ENCODE measurements around the gene ZNF71.
A peak's percentile ranks its signal among the peaks of the same experiment; 100 is the strongest.

ZNF71 gene

DNA sequence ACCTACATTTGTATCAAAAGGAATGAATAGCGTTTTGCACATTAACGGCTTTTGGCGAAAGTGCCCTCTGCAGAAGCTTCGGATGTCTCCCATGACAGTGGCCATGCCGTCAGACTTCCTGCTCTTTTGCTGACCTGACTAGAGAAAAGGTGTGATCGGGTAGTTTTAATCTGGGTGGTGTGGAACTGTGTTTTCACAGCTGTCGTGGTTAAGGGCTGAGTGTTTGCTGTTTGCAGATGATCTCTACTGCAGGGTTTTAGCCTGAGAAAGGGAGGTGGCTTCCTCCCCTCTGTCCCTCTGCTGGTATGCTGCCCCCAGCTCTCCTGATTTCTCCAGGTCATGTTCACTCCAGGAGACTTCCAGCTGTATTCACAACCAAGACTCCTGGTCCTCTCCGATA lies 22.4 kb downstream of the ZNF71 start:
- H3K9me3 ChIP-seq (ENCODE audit: control insufficient read depth, low read length), result peaks cover 59% of the 10 kb centered on the region
- H3K4me1 ChIP-seq (ENCODE audit: control insufficient read depth, insufficient read depth, low read length, poor library complexity, severe bottlenecking), result no peaks in the 10 kb centered on the region
- H3K4me3 ChIP-seq (ENCODE audit: insufficient read depth, low read depth, low read length, poor library complexity, severe bottlenecking), result no peak overlapping the region
- DNase-seq, result no peak
- peaks cover 47% of the 10 kb centered on the region for H3K36me3 ChIP-seq (ENCODE audit: control insufficient read depth, insufficient read depth, low read length)
- H3K27ac ChIP-seq (ENCODE audit: insufficient read depth, low read length, poor library complexity, severe bottlenecking), result no peak overlapping the region
- no peaks in the 10 kb centered on the region for H3K27me3 ChIP-seq (replicated peaks; ENCODE audit: control insufficient read depth, insufficient read depth, low read length, poor library complexity, severe bottlenecking)

DNA sequence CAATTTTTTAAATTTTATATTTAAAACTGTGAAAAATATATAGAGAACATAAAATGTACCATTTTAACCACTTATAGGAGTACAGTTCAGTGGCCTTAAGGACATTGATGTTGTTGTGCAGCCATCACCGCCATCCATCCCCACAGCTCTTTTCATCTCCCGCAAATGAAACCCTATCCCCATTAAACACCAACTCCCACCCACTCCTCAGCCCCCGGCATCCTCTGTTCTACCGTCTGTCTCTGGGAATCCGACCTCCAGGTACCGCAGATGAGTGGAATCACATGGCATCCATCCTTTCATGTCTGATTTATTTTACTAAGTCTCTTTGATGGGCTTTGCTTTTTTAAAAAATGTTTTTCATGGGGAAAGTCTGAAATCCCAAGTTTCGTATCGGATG lies 24.0 kb downstream of the ZNF71 start:
- H3K4me3 ChIP-seq (ENCODE audit: insufficient read depth, low read depth, low read length, poor library complexity, severe bottlenecking), result no peak overlapping the region
- peaks cover 59% of the 10 kb centered on the region for H3K36me3 ChIP-seq (ENCODE audit: control insufficient read depth, insufficient read depth, low read length)
- no peaks in the 10 kb centered on the region for H3K27me3 ChIP-seq (replicated peaks; ENCODE audit: control insufficient read depth, insufficient read depth, low read length, poor library complexity, severe bottlenecking)
- no peaks in the 10 kb centered on the region for H3K4me1 ChIP-seq (ENCODE audit: control insufficient read depth, insufficient read depth, low read length, poor library complexity, severe bottlenecking)
- DNase-seq, result no peak
- H3K27ac ChIP-seq (ENCODE audit: insufficient read depth, low read length, poor library complexity, severe bottlenecking), result no peak overlapping the region
- H3K9me3 ChIP-seq (ENCODE audit: control insufficient read depth, low read length), result peaks cover 56% of the 10 kb centered on the region

DNA sequence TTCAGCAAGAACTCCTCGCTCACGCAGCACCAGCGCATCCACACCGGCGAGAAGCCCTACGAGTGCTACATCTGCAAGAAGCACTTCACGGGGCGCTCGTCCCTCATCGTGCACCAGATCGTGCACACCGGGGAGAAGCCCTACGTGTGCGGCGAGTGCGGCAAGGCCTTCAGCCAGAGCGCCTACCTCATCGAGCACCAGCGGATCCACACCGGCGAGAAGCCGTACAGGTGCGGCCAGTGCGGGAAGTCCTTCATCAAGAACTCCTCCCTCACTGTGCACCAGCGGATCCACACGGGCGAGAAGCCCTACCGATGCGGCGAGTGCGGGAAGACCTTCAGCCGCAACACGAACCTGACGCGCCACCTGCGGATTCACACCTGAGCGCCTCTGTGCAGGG lies 27.3 kb downstream of the ZNF71 start:
- Histone ChIP-seq H3K27me3 (replicated peaks; ENCODE audit: control insufficient read depth, insufficient read depth, low read length, poor library complexity, severe bottlenecking) (no peaks in the 10 kb centered on the region), H3K36me3 (ENCODE audit: control insufficient read depth, insufficient read depth, low read length) (peaks cover 40% of the 10 kb centered on the region), H3K27ac (ENCODE audit: insufficient read depth, low read length, poor library complexity, severe bottlenecking) (no peak overlapping the region), H3K4me3 (ENCODE audit: insufficient read depth, low read depth, low read length, poor library complexity, severe bottlenecking) (no peak overlapping the region), H3K9me3 (ENCODE audit: control insufficient read depth, low read length) (peaks cover 41% of the 10 kb centered on the region), H3K4me1 (ENCODE audit: control insufficient read depth, insufficient read depth, low read length, poor library complexity, severe bottlenecking) (no peaks in the 10 kb centered on the region)
- DNase-seq, result no peak

DNA sequence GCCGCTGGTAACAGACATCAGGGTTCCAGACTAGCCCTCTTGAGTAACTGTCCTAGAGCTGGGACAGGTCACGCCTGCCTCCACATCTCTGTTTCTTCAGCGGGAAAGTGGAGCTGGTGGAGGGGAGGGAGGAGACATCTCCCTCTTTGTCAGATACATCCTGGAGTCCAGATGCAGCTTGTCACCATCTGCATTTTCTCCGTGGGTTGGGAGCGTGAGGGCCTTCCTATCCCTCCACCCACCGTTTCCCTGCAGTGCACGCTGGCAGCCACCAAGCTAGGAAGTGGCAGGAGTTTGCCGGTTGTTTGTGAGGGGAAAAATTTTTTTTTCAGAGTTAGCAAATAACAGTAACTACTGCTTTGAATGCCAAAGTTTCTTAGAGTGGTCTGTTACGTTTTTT lies 27.9 kb downstream of the ZNF71 start:
- Histone ChIP-seq H3K4me3 (ENCODE audit: insufficient read depth, low read depth, low read length, poor library complexity, severe bottlenecking) (no peak overlapping the region), H3K9me3 (ENCODE audit: control insufficient read depth, low read length) (peaks cover 38% of the 10 kb centered on the region), H3K4me1 (ENCODE audit: control insufficient read depth, insufficient read depth, low read length, poor library complexity, severe bottlenecking) (no peaks in the 10 kb centered on the region), H3K27ac (ENCODE audit: insufficient read depth, low read length, poor library complexity, severe bottlenecking) (no peak overlapping the region), H3K36me3 (ENCODE audit: control insufficient read depth, insufficient read depth, low read length) (peaks cover 34% of the 10 kb centered on the region), H3K27me3 (replicated peaks; ENCODE audit: control insufficient read depth, insufficient read depth, low read length, poor library complexity, severe bottlenecking) (no peaks in the 10 kb centered on the region)
- DNase-seq, result no peak

DNA sequence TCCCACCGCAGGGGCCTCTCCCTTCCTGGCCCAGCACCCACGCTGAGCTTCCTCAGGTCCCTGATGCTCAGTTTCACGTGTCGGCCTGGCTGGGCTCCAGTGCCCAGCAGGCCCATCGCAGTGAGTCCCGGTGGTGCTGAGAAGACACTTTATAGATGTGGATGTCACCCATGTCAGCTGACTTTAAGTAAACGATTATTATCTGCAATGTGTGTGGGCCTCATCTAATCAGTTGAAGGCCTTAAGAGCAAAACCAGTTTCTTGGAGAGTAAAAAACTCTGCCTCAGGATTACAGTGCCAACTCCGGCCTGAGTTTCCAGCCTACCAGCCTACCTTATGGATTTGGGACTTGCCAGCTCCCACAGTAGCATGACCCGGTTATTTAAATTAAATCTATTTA lies 30.6 kb downstream of the ZNF71 start:
- no peaks in the 10 kb centered on the region for H3K27me3 ChIP-seq (replicated peaks; ENCODE audit: control insufficient read depth, insufficient read depth, low read length, poor library complexity, severe bottlenecking)

DNA sequence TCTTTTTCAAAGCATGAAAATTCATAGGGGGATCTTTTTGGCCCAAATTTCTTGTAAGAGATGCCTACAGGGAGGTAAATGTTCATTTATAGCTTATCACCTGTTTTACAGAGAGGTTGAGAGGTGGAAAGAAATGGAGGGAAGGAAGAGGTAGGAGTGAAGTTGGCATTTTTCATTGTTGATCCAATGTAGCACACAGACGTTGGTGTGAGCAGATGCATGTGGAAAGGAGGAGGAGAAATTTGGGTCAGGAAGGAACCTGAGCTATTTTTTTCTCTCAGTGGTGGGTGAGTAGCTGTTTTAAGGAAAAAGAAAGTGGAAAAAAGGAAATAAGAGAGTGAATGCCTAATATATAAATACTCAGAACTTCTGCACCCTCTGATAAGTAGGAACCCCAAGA lies 37.9 kb downstream of the ZNF71 start:
- Histone ChIP-seq H3K27me3 (replicated peaks; ENCODE audit: control insufficient read depth, insufficient read depth, low read length, poor library complexity, severe bottlenecking) (no peaks in the 10 kb centered on the region), H3K4me1 (ENCODE audit: control insufficient read depth, insufficient read depth, low read length, poor library complexity, severe bottlenecking) (no peaks in the 10 kb centered on the region), H3K27ac (ENCODE audit: insufficient read depth, low read length, poor library complexity, severe bottlenecking) (no peak overlapping the region), H3K9me3 (ENCODE audit: control insufficient read depth, low read length) (peaks cover 48% of the 10 kb centered on the region), H3K36me3 (ENCODE audit: control insufficient read depth, insufficient read depth, low read length) (no peaks in the 10 kb centered on the region), H3K4me3 (ENCODE audit: insufficient read depth, low read depth, low read length, poor library complexity, severe bottlenecking) (no peak overlapping the region)
- no peak for DNase-seq

More for the DNA sequence above, 30.6 kb downstream of the ZNF71 start:
- no peak overlapping the region for H3K27ac ChIP-seq (ENCODE audit: insufficient read depth, low read length, poor library complexity, severe bottlenecking)
- peaks cover 43% of the 10 kb centered on the region for H3K9me3 ChIP-seq (ENCODE audit: control insufficient read depth, low read length)
- no peak for DNase-seq
- peaks cover 29% of the 10 kb centered on the region for H3K36me3 ChIP-seq (ENCODE audit: control insufficient read depth, insufficient read depth, low read length)
- H3K4me1 ChIP-seq (ENCODE audit: control insufficient read depth, insufficient read depth, low read length, poor library complexity, severe bottlenecking), result no peaks in the 10 kb centered on the region
- H3K4me3 ChIP-seq (ENCODE audit: insufficient read depth, low read depth, low read length, poor library complexity, severe bottlenecking), result no peak overlapping the region

DNA sequence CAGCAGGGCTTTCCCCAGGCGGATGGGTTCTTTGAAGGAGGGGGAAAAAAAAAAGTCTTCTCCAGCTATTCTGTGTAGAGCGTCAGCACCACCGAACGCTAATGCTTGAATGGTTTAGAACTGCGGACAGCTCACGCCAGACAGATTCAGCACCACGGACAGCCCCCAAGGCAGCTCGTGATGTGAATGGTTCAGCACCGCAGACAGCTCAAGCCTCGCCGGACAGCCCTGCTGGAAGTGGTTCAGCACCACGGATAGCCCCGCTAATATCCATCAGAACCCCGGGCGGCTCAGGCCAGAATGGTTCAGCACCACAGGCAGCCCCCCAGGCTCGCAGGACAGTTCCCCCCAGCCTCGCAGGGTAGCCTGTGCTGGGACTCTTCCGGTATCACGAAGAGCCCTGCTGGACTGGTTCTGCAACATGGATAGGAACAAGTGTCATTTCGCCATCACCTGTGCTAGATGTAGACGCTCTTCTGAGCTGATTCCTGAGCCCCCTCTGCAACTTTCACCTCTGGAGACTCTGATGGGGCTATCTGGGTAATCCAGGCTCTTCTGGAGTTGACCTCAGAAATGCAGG lies 43.0 kb downstream of the ZNF71 start:
- peak in 1 of 3 donors; percentile 1 for DNase-seq
- H3K9me3 ChIP-seq (ENCODE audit: control insufficient read depth, low read length), result peaks cover 29% of the 10 kb centered on the region

DNA sequence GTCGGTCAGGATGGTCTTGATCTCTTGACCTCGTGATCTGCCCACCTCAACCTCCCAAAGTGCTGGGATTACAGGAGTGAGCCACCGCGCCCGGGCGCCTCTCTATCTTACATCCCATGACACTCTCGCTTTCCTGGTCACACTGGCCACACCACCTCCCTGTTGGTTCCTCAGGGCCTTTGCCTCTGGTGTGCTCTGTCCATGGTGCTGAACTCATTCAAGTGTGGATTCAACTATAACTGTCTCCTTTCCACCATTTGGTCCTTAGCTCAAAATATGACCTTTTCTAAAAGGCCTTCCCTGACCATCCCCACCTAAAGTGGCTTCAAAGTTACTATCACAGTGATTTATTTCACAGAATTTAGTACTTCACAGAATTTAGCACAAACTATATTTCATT lies 44.1 kb downstream of the ZNF71 start:
- Histone ChIP-seq H3K4me3 (ENCODE audit: insufficient read depth, low read depth, low read length, poor library complexity, severe bottlenecking) (no peak overlapping the region), H3K4me1 (ENCODE audit: control insufficient read depth, insufficient read depth, low read length, poor library complexity, severe bottlenecking) (no peaks in the 10 kb centered on the region), H3K9me3 (ENCODE audit: control insufficient read depth, low read length) (peaks cover 24% of the 10 kb centered on the region), H3K27ac (ENCODE audit: insufficient read depth, low read length, poor library complexity, severe bottlenecking) (no peak overlapping the region), H3K27me3 (replicated peaks; ENCODE audit: control insufficient read depth, insufficient read depth, low read length, poor library complexity, severe bottlenecking) (no peaks in the 10 kb centered on the region), H3K36me3 (ENCODE audit: control insufficient read depth, insufficient read depth, low read length) (no peaks in the 10 kb centered on the region)
- DNase-seq, result no peak

More for the DNA sequence above, 43.0 kb downstream of the ZNF71 start:
- no peaks in the 10 kb centered on the region for H3K4me1 ChIP-seq (ENCODE audit: control insufficient read depth, insufficient read depth, low read length, poor library complexity, severe bottlenecking)
- H3K27ac ChIP-seq (ENCODE audit: insufficient read depth, low read length, poor library complexity, severe bottlenecking), result no peak overlapping the region
- no peaks in the 10 kb centered on the region for H3K27me3 ChIP-seq (replicated peaks; ENCODE audit: control insufficient read depth, insufficient read depth, low read length, poor library complexity, severe bottlenecking)
- H3K4me3 ChIP-seq (ENCODE audit: insufficient read depth, low read depth, low read length, poor library complexity, severe bottlenecking), result no peak overlapping the region
- H3K36me3 ChIP-seq (ENCODE audit: control insufficient read depth, insufficient read depth, low read length), result no peaks in the 10 kb centered on the region

DNA sequence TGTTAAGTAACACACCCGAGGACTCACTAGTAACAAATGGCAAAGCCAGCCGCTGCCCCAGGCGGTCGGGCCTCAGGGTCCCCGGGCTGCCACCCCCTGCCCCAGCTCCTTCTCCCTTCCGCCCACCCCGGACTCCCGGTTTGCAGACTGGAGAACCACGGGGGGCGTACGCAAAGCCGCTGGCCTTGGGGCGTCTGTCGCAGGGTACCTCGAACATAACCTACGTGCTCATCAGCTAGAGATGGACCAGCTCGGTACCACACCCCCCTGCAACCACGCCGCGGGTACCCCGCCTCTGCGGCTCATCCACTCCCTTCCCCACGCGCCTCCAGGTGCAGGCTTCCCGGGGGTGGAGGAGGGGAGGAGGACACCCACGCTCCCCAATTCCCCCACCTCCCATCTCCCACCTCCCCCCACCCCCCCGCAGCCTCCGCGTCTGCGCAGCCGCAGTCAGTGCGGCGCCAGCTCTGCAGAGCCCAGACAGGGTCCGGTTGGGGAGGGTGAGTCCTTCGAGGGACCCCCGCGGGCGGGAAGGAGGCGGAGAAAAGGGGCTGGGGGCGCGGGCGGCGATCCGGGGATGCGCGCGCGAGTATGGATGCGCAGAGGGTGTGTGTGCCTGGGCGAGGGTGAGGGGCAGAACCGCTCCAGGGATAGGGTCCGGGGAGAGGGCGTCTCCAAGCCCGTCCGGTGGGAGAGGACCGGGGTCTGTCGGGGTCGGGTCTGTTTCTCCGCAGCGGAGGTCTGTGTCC lies 47.8 kb downstream of the ZNF71 start, which contains the start of gene SMIM17:
Gene SMIM17 (plus strand): TSS at position 449 of the 749 bp plus-strand sequence. CDS start 2,509 bp downstream, outside the sequence.
- H3K36me3 ChIP-seq (ENCODE audit: control insufficient read depth, insufficient read depth, low read length), result no peaks in the 10 kb centered on the region
- no peak for DNase-seq
- H3K4me3 ChIP-seq (ENCODE audit: insufficient read depth, low read depth, low read length, poor library complexity, severe bottlenecking), result no peak within 1 kb of the TSS
- no peaks in the 10 kb centered on the region for H3K27me3 ChIP-seq (replicated peaks; ENCODE audit: control insufficient read depth, insufficient read depth, low read length, poor library complexity, severe bottlenecking)
- H3K27ac ChIP-seq (ENCODE audit: insufficient read depth, low read length, poor library complexity, severe bottlenecking), result no peak within 1 kb of the TSS
- H3K9me3 ChIP-seq (ENCODE audit: control insufficient read depth, low read length), result peaks cover 11% of the 10 kb centered on the region
- no peaks in the 10 kb centered on the region for H3K4me1 ChIP-seq (ENCODE audit: control insufficient read depth, insufficient read depth, low read length, poor library complexity, severe bottlenecking)

DNA sequence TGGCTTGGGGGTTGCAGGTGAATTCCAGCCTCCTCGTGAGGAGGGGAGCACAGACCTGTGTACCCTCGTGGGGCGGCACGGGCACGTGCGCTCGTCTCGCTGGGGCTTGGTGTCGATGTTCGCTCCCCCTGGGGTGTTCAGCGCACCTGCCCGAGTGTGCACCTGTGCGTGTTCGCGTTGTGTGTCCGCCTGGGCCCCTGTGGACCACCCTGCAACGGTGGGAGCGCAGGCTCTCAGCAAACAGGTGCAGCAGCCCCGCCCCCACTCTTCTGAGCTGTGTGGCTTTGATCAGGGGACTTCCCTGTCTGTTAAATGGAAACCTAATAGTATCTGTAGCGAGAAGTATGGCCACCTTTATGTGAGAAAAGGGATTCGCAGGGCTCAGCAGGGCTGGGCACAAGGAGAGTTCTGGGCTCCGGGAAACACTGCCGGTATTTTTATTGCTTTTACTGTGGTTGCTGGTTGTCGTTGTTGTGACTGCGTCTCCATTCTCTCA lies 48.4 kb downstream of the ZNF71 start:
- no peaks in the 10 kb centered on the region for H3K27me3 ChIP-seq (replicated peaks; ENCODE audit: control insufficient read depth, insufficient read depth, low read length, poor library complexity, severe bottlenecking)
- no peaks in the 10 kb centered on the region for H3K36me3 ChIP-seq (ENCODE audit: control insufficient read depth, insufficient read depth, low read length)
- H3K4me3 ChIP-seq (ENCODE audit: insufficient read depth, low read depth, low read length, poor library complexity, severe bottlenecking), result no peak overlapping the region
- H3K27ac ChIP-seq (ENCODE audit: insufficient read depth, low read length, poor library complexity, severe bottlenecking), result no peak overlapping the region
- DNase-seq, result no peak
- no peaks in the 10 kb centered on the region for H3K4me1 ChIP-seq (ENCODE audit: control insufficient read depth, insufficient read depth, low read length, poor library complexity, severe bottlenecking)
- peaks cover 6% of the 10 kb centered on the region for H3K9me3 ChIP-seq (ENCODE audit: control insufficient read depth, low read length)

All from effector memory CD4-positive, alpha-beta T cell (primary cell).